K562 (cell line): ENCODE data around the gene BTRC.

ENCODE experiments used
- CBX3 ChIP-seq, 2 experiments: IDR thresholded peaks; 1 replicate in 1 of 2; 2 replicates in 1 of 2; pipeline ENCODE4 v1.6.1; 2012; ENCODE audit warnings: inconsistent platforms in 2 of 2, low read length in 2 of 2, borderline replicate concordance in 1 of 2, control low read depth in 1 of 2
- CBX8 ChIP-seq: fragments of 200-600 bp; sonication (generic); IDR thresholded peaks from 2 replicates; pipeline ENCODE4 v1.6.1; 2012; ENCODE audit warnings: borderline replicate concordance, mixed run types, low read depth, mild to moderate bottlenecking, moderate library complexity, mixed read lengths, low read length, control low read depth, inconsistent platforms; ENCODE audit not compliant: poor library complexity, severe bottlenecking; ENCODE audit errors: extremely low read depth
- CEBPB ChIP-seq: fragments of 450-650 bp; IDR thresholded peaks from 2 replicates; pipeline ENCODE4 v1.6.1; 2016; ENCODE audit warnings: missing genetic modification characterization, missing compliant biosample characterization
- CHD1 ChIP-seq: fragments of 200-600 bp; sonication (generic); IDR thresholded peaks from one replicate; pipeline ENCODE4 v1.6.1; 2012; ENCODE audit warnings: mild to moderate bottlenecking, moderate library complexity, low read length, inconsistent platforms
- FOS ChIP-seq: IDR thresholded peaks from 3 replicates; pipeline ENCODE4 v1.6.1; 2011; ENCODE audit not compliant: insufficient read length; ENCODE audit errors: extremely low read depth
- GTF2B ChIP-seq: IDR thresholded peaks from 2 replicates; pipeline ENCODE4 v1.6.1; 2011; ENCODE audit not compliant: insufficient read length; ENCODE audit errors: extremely low read depth
- NFE2 ChIP-seq: IDR thresholded peaks from 2 replicates; pipeline ENCODE4 v1.6.1; 2014; ENCODE audit warnings: antibody characterized with exemption, low read depth
- NFYB ChIP-seq: IDR thresholded peaks from 2 replicates; pipeline ENCODE4 v1.6.1; 2011; ENCODE audit warnings: mild to moderate bottlenecking, moderate library complexity; ENCODE audit not compliant: insufficient read length; ENCODE audit errors: extremely low read depth
- POLR2A ChIP-seq: fragments of 450-650 bp; conservative IDR thresholded peaks from 2 replicates; pipeline ENCODE4 v1.6.1; 2016
- STAG1 ChIP-seq: sonication (generic); formaldehyde crosslinking; IDR thresholded peaks from 2 replicates; pipeline ENCODE4 v1.5.0; 2020; ENCODE audit warnings: missing genetic modification reagents, borderline replicate concordance
- ZNF121 ChIP-seq: sonication (generic); formaldehyde crosslinking; conservative IDR thresholded peaks from 2 replicates; pipeline ENCODE4 v1.8.0; 2022; ENCODE audit warnings: missing genetic modification reagents
- ZSCAN29 ChIP-seq: fragments of 450-650 bp; IDR thresholded peaks from 2 replicates; pipeline ENCODE4 v1.6.1; 2017
- TF ChIP-seq, protein P1 (sequence below): sonication (generic); formaldehyde crosslinking; IDR thresholded peaks from 2 replicates; pipeline ENCODE4 v1.8.0; 2022; ENCODE audit warnings: missing genetic modification reagents, mild to moderate bottlenecking, moderate library complexity, borderline replicate concordance

- TF ChIP-seq, protein P1, sequence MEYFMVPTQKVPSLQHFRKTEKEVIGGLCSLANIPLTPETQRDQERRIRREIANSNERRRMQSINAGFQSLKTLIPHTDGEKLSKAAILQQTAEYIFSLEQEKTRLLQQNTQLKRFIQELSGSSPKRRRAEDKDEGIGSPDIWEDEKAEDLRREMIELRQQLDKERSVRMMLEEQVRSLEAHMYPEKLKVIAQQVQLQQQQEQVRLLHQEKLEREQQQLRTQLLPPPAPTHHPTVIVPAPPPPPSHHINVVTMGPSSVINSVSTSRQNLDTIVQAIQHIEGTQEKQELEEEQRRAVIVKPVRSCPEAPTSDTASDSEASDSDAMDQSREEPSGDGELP (CRISPR knock-in tag): no peak
- TF ChIP-seq NFE2: no peak
- no peak for TF ChIP-seq CEBPB (tag)
- no peak for TF ChIP-seq CBX8
- no peak for TF ChIP-seq NFYB
- TF ChIP-seq CHD1: no peak
- TF ChIP-seq ZNF121: no peak
- no peak for TF ChIP-seq POLR2A
- TF ChIP-seq GTF2B: no peak
- TF ChIP-seq CBX3 (IDR thresholded peaks at IDR 0.05; ENCODE audit: borderline replicate concordance in 1 of 2, low read length in 2 of 2): no peak
- TF ChIP-seq ZSCAN29: no peak
- no peak for TF ChIP-seq FOS
- no peak for TF ChIP-seq STAG1 (CRISPR knock-in tag)
These were observed 128.6 kb downstream of the BTRC start for GRCh38 chr10:101482568-101482967.
